Gastrocnemius medialis (tissue), 4 donors: ENCODE data around the gene SYTL2. TPM values are rescaled to one million over a fixed set of nuclear protein-coding genes. Genes with fewer than 3 reads are reported as not detected.

Experiments
- ATAC-seq, 2 donors: fragments of 150-250 bp; one replicate each; pipeline ENCODE4 v1.9.1; 2016
- DNase-seq, 2 donors: peaks; one replicate each; pipeline ENCODE4 v3.0.0-alpha.2; 2019
- H3K27ac ChIP-seq, 4 donors: fragments of 200-600 bp; sonication (generic); 1 replicate in 1 of 4; 2 replicates in 3 of 4; pipeline ENCODE4 v1.5.1; 2016 to 2018; ENCODE audit warnings: mild to moderate bottlenecking in 2 of 4, moderate library complexity in 1 of 4
- H3K27me3 ChIP-seq, 3 donors: fragments of 200-600 bp; sonication (generic) in 2 of 3; 1 replicate in 1 of 3; 2 replicates in 2 of 3; pipeline versions ENCODE4 v1.5.1 to v1.6.0; 2016 to 2019; ENCODE audit warnings: mild to moderate bottlenecking in 1 of 3, moderate library complexity in 1 of 3
- H3K36me3 ChIP-seq, 2 donors: fragments of 200-600 bp; sonication (generic) in 1 of 2; one replicate each; pipeline ENCODE4 v1.5.1; 2017 to 2018
- H3K4me1 ChIP-seq, 2 donors: fragments of 200-600 bp; sonication (generic) in 1 of 2; one replicate each; pipeline ENCODE4 v1.5.1; 2016 to 2017; ENCODE audit warnings: mild to moderate bottlenecking in 2 of 2
- H3K4me3 ChIP-seq, 4 donors: fragments of 200-600 bp; sonication (generic) in 3 of 4; 1 replicate in 1 of 4; 2 replicates in 3 of 4; pipeline ENCODE4 v1.5.1; 2016 to 2019; ENCODE audit warnings: mild to moderate bottlenecking in 2 of 4
- H3K9me3 ChIP-seq, 3 donors: fragments of 200-600 bp; sonication (generic) in 2 of 3; 1 replicate in 1 of 3; 2 replicates in 2 of 3; pipeline ENCODE4 v1.5.1; 2016 to 2019
- CTCF ChIP-seq, 5 experiments: fragments of 450-650 bp in 3 of 5; fragments of 200-600 bp in 2 of 5; sonication (generic) in 2 of 5; IDR thresholded peaks in 4 of 5; conservative IDR thresholded peaks in 1 of 5; 1 replicate in 4 of 5; 2 replicates in 1 of 5; pipeline ENCODE4 v1.5.1; 2016 to 2019; ENCODE audit warnings: antibody characterized with exemption in 5 of 5, mild to moderate bottlenecking in 3 of 5, moderate library complexity in 3 of 5
- POLR2A ChIP-seq, 2 donors: fragments of 450-650 bp; IDR thresholded peaks; one replicate each; pipeline ENCODE4 v1.6.1; 2017; ENCODE audit warnings: antibody characterized with exemption in 2 of 2, mild to moderate bottlenecking in 2 of 2, moderate library complexity in 2 of 2
- in situ Hi-C, 4 donors: fragments of 200-750 bp; cut with MboI; loops; one replicate each; pipeline versions ENCODE4 v1.15.0 to v1.8.0; 2017; ENCODE audit warnings: low sequenced_read_pairs in 4 of 4
- intact Hi-C: fragments of 100-400 bp; cut with DNase I; formaldehyde crosslinking; loops from one replicate; pipeline ENCODE4 v1.15.1; 2023; ENCODE audit warnings: low total_unique reads
- total RNA-seq, 4 donors: library from RNA; depleted of rRNA; stranded (reverse); fragments of >200 nt; gene quantifications; one replicate each; pipeline versions ENCODE4 v1.1.0 to v1.2.3, GENCODE V29; 2016

The SYTL2 gene
- total RNA-seq, 4 donors from 2014 or later, result 0.97 to 11.9 (median 2.7) TPM

GRCh38 chr11:85749287-85749834 is 61.6 kb downstream of the SYTL2 start:
- ATAC-seq, result no peak

GRCh38 chr11:85748455-85748891 is 62.5 kb downstream of the SYTL2 start:
- intact Hi-C loops, result no loop called here
- in situ Hi-C loops, result no loop called here
- ATAC-seq, result no peak

More at GRCh38 chr11:85749287-85749834, 61.6 kb downstream of the SYTL2 start:
- intact Hi-C loops (no loop called here), in situ Hi-C loops (no loop called here)
- H3K4me1 ChIP-seq, result no peaks in the 10 kb centered on the region
- no peak for DNase-seq
- H3K9me3 ChIP-seq, result no peaks in the 10 kb centered on the region
- H3K4me3 ChIP-seq, result no peak overlapping the region
- H3K27ac ChIP-seq, result no peak overlapping the region
- TF ChIP-seq POLR2A (IDR thresholded peaks at IDR 0.05) (no peak), CTCF (IDR thresholded peaks at IDR 0.05 in 4 of 5, conservative IDR thresholded peaks at IDR 0.05 in 1 of 5) (no peak)
- no peaks in the 10 kb centered on the region for H3K27me3 ChIP-seq
- no peaks in the 10 kb centered on the region for H3K36me3 ChIP-seq

GRCh38 chr11:85746670-85747069 is 64.3 kb downstream of the SYTL2 start:
- Histone ChIP-seq H3K9me3 (no peaks in the 10 kb centered on the region), H3K27ac (no peak overlapping the region), H3K4me3 (no peak overlapping the region), H3K27me3 (no peaks in the 10 kb centered on the region), H3K36me3 (no peaks in the 10 kb centered on the region), H3K4me1 (no peaks in the 10 kb centered on the region)
- in situ Hi-C loops, result no loop called here
- no peak for ATAC-seq
- intact Hi-C loops, result no loop called here
- no peak for DNase-seq
- TF ChIP-seq POLR2A (IDR thresholded peaks at IDR 0.05) (no peak), CTCF (IDR thresholded peaks at IDR 0.05 in 4 of 5, conservative IDR thresholded peaks at IDR 0.05 in 1 of 5) (no peak)

More at GRCh38 chr11:85748455-85748891, 62.5 kb downstream of the SYTL2 start:
- Histone ChIP-seq H3K4me1 (no peaks in the 10 kb centered on the region), H3K36me3 (no peaks in the 10 kb centered on the region), H3K9me3 (no peaks in the 10 kb centered on the region), H3K27me3 (no peaks in the 10 kb centered on the region), H3K4me3 (no peak overlapping the region), H3K27ac (no peak overlapping the region)
- TF ChIP-seq POLR2A (IDR thresholded peaks at IDR 0.05), result no peak
- TF ChIP-seq CTCF (IDR thresholded peaks at IDR 0.05 in 4 of 5, conservative IDR thresholded peaks at IDR 0.05 in 1 of 5), result no peak
- DNase-seq, result no peak

- Histone ChIP-seq H3K4me3 (no peak overlapping the region), H3K4me1 (no peaks in the 10 kb centered on the region), H3K27me3 (no peaks in the 10 kb centered on the region), H3K27ac (no peak overlapping the region), H3K36me3 (no peaks in the 10 kb centered on the region), H3K9me3 (no peaks in the 10 kb centered on the region)
- no peak for DNase-seq
- in situ Hi-C loops (no loop called here), intact Hi-C loops (no loop called here)
- TF ChIP-seq POLR2A (IDR thresholded peaks at IDR 0.05) (no peak), CTCF (IDR thresholded peaks at IDR 0.05 in 4 of 5, conservative IDR thresholded peaks at IDR 0.05 in 1 of 5) (no peak)
- no peak for ATAC-seq
Measured at GRCh38 chr11:85745626-85746025, 65.3 kb downstream of the SYTL2 start.

GRCh38 chr11:85742873-85743275 is 68.1 kb downstream of the SYTL2 start:
- Histone ChIP-seq H3K4me3 (no peak overlapping the region), H3K36me3 (no peaks in the 10 kb centered on the region), H3K27me3 (no peaks in the 10 kb centered on the region), H3K9me3 (no peaks in the 10 kb centered on the region), H3K27ac (no peak overlapping the region), H3K4me1 (no peaks in the 10 kb centered on the region)
- DNase-seq, result no peak
- no peak for ATAC-seq
- in situ Hi-C loops, result no loop called here
- intact Hi-C loops, result no loop called here
- TF ChIP-seq POLR2A (IDR thresholded peaks at IDR 0.05) (no peak), CTCF (IDR thresholded peaks at IDR 0.05 in 4 of 5, conservative IDR thresholded peaks at IDR 0.05 in 1 of 5) (no peak)
